HG03521 (cell line): ENCODE measurements around the gene MKRN2.

Experiments used
- ATAC-seq: cut with Tn5 transposase; IDR thresholded peaks from one replicate; pipeline ENCODE4 v1.9.1; 2021; ENCODE audit warnings: mild to moderate bottlenecking, moderate library complexity; ENCODE audit not compliant: unreplicated experiment

The MKRN2 gene

GRCh38 chr3:12553921-12554391 lies 2.9 kb upstream of the MKRN2 start:
- ATAC-seq, result no peak

GRCh38 chr3:12556314-12556689 lies 585 bp upstream of the MKRN2 start:
- no peak for ATAC-seq

- no peak for ATAC-seq
These were observed 700 bp downstream of the MKRN2 start for GRCh38 chr3:12557473-12558100.

GRCh38 chr3:12558706-12559105 lies 1.8 kb downstream of the MKRN2 start:
- ATAC-seq, result no peak

- no peak for ATAC-seq
These were observed 2.6 kb downstream of the MKRN2 start for GRCh38 chr3:12559520-12559919.

- peak; percentile 23 for ATAC-seq
These were observed 3.8 kb downstream of the MKRN2 start for GRCh38 chr3:12560505-12561190.

GRCh38 chr3:12561397-12561796 lies 4.5 kb downstream of the MKRN2 start:
- no peak for ATAC-seq

GRCh38 chr3:12562451-12562850 lies 5.6 kb downstream of the MKRN2 start:
- no peak for ATAC-seq

GRCh38 chr3:12566976-12567375 lies 10.1 kb downstream of the MKRN2 start:
- ATAC-seq, result no peak

- no peak for ATAC-seq
These were observed 11.9 kb downstream of the MKRN2 start for GRCh38 chr3:12568747-12569146.

- ATAC-seq, result no peak
These were observed 12.9 kb downstream of the MKRN2 start for GRCh38 chr3:12569836-12570235.

- no peak for ATAC-seq
These were observed 15.1 kb downstream of the MKRN2 start for GRCh38 chr3:12571986-12572385.

- ATAC-seq, result no peak
These were observed 17.2 kb downstream of the MKRN2 start for GRCh38 chr3:12574131-12574530.

GRCh38 chr3:12574661-12575060 lies 17.8 kb downstream of the MKRN2 start:
- ATAC-seq, result no peak

- no peak for ATAC-seq
These were observed 20.5 kb downstream of the MKRN2 start for GRCh38 chr3:12577379-12577778.

GRCh38 chr3:12578742-12579141 lies 21.9 kb downstream of the MKRN2 start:
- ATAC-seq, result no peak

- ATAC-seq, result no peak
These were observed 22.6 kb downstream of the MKRN2 start for GRCh38 chr3:12579456-12579855.

GRCh38 chr3:12579905-12580304 lies 23.0 kb downstream of the MKRN2 start:
- no peak for ATAC-seq

GRCh38 chr3:12582730-12583129 lies 25.8 kb downstream of the MKRN2 start:
- no peak for ATAC-seq

- no peak for ATAC-seq
These were observed 26.4 kb downstream of the MKRN2 start for GRCh38 chr3:12583280-12583679.

GRCh38 chr3:12584083-12584482 lies 27.2 kb downstream of the MKRN2 start:
- ATAC-seq, result no peak

GRCh38 chr3:12585181-12585580 lies 28.3 kb downstream of the MKRN2 start:
- ATAC-seq, result no peak

GRCh38 chr3:12585970-12586369 lies 29.1 kb downstream of the MKRN2 start:
- no peak for ATAC-seq
